ENCODE data around the gene RANBP1. TPM values are rescaled to one million over a fixed set of nuclear protein-coding genes. Genes with fewer than 3 reads are reported as not detected.
A peak's percentile ranks its signal among the peaks of the same experiment; 100 is the strongest.

RANBP1 gene
- total and polyA plus RNA-seq, 2 of the 4 experiments (the other 2 are of a cell fraction): 173 to 376 TPM

DNA sequence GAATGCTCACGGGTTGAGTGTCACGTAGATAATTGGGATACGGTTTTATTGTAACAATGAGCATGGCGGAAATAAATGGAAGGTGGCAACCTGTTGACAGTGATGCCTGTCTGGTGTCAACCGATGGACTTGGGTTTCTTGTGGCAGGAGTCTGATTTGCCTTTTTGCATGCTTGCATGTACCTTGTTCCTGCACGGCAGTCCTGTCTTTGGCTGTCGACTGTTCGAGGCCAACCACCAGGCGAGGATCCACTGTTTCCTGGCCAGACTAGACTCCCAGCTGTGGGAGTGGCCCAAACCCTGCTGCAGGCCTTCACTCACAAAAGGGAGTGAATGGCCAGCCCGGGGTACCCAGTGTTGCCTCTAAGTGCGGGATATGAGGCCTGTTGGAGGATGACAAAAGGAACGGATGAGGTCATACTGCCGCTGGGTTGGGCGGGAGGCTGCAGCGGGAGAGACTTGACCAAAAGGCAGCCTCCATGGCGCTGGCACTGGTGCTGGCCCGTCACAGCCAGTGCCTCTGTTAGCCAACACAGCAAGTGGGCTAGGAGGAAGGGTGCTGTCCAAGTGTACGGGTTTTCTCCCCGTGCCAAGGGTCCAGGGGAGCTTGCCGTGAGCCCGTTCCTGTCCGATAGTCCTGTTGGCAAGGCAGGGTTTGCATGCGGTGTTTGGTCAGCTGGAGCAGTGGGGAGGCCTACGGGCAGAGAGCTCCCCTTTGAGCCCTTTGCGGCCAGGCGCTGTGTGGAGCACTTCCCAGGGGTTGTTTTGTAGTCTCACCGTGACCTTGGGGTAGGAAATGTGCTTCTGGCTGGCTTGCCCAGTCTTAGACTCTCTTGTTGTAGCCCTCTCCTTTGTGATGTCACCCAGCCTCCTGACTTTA, 34.9 kb upstream of the RANBP1 start:
- 0 out of 2 replicates have a peak, but pooled peaks have one; percentile 40 for TF ChIP-seq CHD1 (IDR thresholded peaks at IDR 0.05; ENCODE audit: low read depth, low read length)
- TF ChIP-seq USF2 (IDR thresholded peaks at IDR 0.05; ENCODE audit: low read depth, low read length): no peak
- no peak for TF ChIP-seq FOS (IDR thresholded peaks at IDR 0.05; ENCODE audit: low read depth, low read length)
- TF ChIP-seq POLR2A (IDR thresholded peaks at IDR 0.05; ENCODE audit: low read depth, low read length): 0 out of 2 replicates have a peak, but pooled peaks have one; percentile 32
- TF ChIP-seq MXI1 (IDR thresholded peaks at IDR 0.05; ENCODE audit: borderline replicate concordance, low read depth, low read length): peak; percentile 38; the same call in 1 of the 2 replicates
- TF ChIP-seq MAFK (IDR thresholded peaks at IDR 0.05; ENCODE audit: low read depth, low read length): no peak
- TF ChIP-seq RAD21 (IDR thresholded peaks at IDR 0.05; ENCODE audit: low read length): no peak
- TF ChIP-seq, protein P1, sequence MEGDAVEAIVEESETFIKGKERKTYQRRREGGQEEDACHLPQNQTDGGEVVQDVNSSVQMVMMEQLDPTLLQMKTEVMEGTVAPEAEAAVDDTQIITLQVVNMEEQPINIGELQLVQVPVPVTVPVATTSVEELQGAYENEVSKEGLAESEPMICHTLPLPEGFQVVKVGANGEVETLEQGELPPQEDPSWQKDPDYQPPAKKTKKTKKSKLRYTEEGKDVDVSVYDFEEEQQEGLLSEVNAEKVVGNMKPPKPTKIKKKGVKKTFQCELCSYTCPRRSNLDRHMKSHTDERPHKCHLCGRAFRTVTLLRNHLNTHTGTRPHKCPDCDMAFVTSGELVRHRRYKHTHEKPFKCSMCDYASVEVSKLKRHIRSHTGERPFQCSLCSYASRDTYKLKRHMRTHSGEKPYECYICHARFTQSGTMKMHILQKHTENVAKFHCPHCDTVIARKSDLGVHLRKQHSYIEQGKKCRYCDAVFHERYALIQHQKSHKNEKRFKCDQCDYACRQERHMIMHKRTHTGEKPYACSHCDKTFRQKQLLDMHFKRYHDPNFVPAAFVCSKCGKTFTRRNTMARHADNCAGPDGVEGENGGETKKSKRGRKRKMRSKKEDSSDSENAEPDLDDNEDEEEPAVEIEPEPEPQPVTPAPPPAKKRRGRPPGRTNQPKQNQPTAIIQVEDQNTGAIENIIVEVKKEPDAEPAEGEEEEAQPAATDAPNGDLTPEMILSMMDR (conservative IDR thresholded peaks at IDR 0.05; ENCODE audit: low read depth, low read length): no peak
- peak; percentile 7 for ATAC-seq (ENCODE audit: low read depth)
- H3K9me1 ChIP-seq (ENCODE audit: insufficient read depth, low read length): peaks cover 28% of the 10 kb centered on the region
- peaks cover 19% of the 10 kb centered on the region for H3K4me1 ChIP-seq (ENCODE audit: control insufficient read depth, insufficient read depth, low read length)
- H2BK15ac ChIP-seq (ENCODE audit: low read depth, low read length): 0 out of 3 replicates have a peak overlapping the region, but pooled peaks have one; percentile 30
- H2AK5ac ChIP-seq (ENCODE audit: low read depth, low read length): peak overlapping the region; percentile 99
- in situ Hi-C loops (cut with MboI; ENCODE audit: low sequenced_read_pairs) (no loop called here), intact Hi-C loops (cut with micrococcal nuclease) (no loop called here), dilution Hi-C loops (cut with HindIII; ENCODE audit: low sequenced_read_pairs, unreplicated experiment) (no loop called here)
- peak overlapping the region; percentile 14; the same call in 1 of the 2 replicates for H2BK20ac ChIP-seq (ENCODE audit: low read depth, low read length)
- peak overlapping the region; percentile 98 for H3K14ac ChIP-seq (replicated peaks; ENCODE audit: low read depth, low read length)
- peak overlapping the region; percentile 96 for H3K9ac ChIP-seq (ENCODE audit: low read depth, low read length)
- peak overlapping the region; percentile 97 for H3K4ac ChIP-seq (ENCODE audit: low read depth, low read length)
- H3K56ac ChIP-seq (ENCODE audit: extremely low read depth, insufficient read depth, low read length): peak overlapping the region; percentile 99
- H3K79me1 ChIP-seq (ENCODE audit: low read depth in 1 of 2, low read length in 2 of 2): peaks cover 4 to 43% of the 10 kb centered on the region in 2 experiments
- peak overlapping the region; percentile 82 for H2BK5ac ChIP-seq (ENCODE audit: low read depth, low read length, poor library complexity, severe bottlenecking)
- ChIA-PET CTCF (no interaction called here), POLR2A (ENCODE audit: unreplicated experiment) (interaction anchor here (0.6 to 1.0 kb wide), 2 partner anchors 12 to 37 kb away, joined by 3 read pairs; partner anchors contain the start of gene TRMT2A)
- peak overlapping the region; percentile 87 for H3K27ac ChIP-seq (ENCODE audit: insufficient read depth, low read length)
- H2AK9ac ChIP-seq (replicated peaks; ENCODE audit: low read depth, low read length, poor library complexity): peak overlapping the region; percentile 100
- peak overlapping the region; percentile 77 for H2AFZ ChIP-seq (replicated peaks; ENCODE audit: low read length, poor library complexity)
- peaks cover 5% of the 10 kb centered on the region for H3K36me3 ChIP-seq (ENCODE audit: control insufficient read depth, insufficient read depth, low read length)
- H2BK120ac ChIP-seq (ENCODE audit: low read depth, low read length): peak overlapping the region; percentile 39; the same call in 1 of the 2 replicates
- peak overlapping the region; percentile 97 for H3K4me2 ChIP-seq (ENCODE audit: low read depth, low read length)
- H3K4me3 ChIP-seq (ENCODE audit: insufficient read depth, low read depth, low read length): peak overlapping the region; percentile 83
- BruUV-seq (replicated peaks): no TSS peak
- H3K27me3 ChIP-seq (ENCODE audit: control insufficient read depth, insufficient read depth, low read length): no peaks in the 10 kb centered on the region
- no peaks in the 10 kb centered on the region for H3K9me3 ChIP-seq (ENCODE audit: control insufficient read depth, insufficient read depth, low read length)
- 6% methylated on average over 13 of the region's 27 CpGs; no CpG with 5 or more reads in 1 of the 2 experiments for WGBS, 2 experiments (ENCODE audit: extremely low coverage in 2 of 2, insufficient read length in 1 of 2)
- peaks cover 51% of the 10 kb centered on the region for H4K20me1 ChIP-seq (ENCODE audit: insufficient read depth, low read length)
- peak overlapping the region; percentile 96 for H4K91ac ChIP-seq (ENCODE audit: insufficient read depth, low read depth, low read length)
- peak overlapping the region; percentile 18 for H3K18ac ChIP-seq (ENCODE audit: low read depth, low read length)
- peak overlapping the region; percentile 100 for H3K23ac ChIP-seq (ENCODE audit: low read depth, low read length)
- DNase-seq: peak; percentile 67
- peak overlapping the region; percentile 83 for H4K5ac ChIP-seq (ENCODE audit: low read depth, low read length)
- peak overlapping the region; percentile 92 to 96 for H4K8ac ChIP-seq (ENCODE audit: low read depth in 2 of 2, low read length in 2 of 2)

Measured in IMR-90 (cell line).